K562 (cell line): ENCODE data around the gene EFNA1. TPM values are rescaled to one million over a fixed set of nuclear protein-coding genes. Genes with fewer than 3 reads are reported as not detected.

Source experiments
- CCNT2 ChIP-seq: IDR thresholded peaks from 2 replicates; pipeline ENCODE4 v1.6.1; 2011; ENCODE audit warnings: borderline replicate concordance, low read depth, mild to moderate bottlenecking, moderate library complexity, mixed read lengths, low read length; ENCODE audit not compliant: insufficient read length; ENCODE audit errors: extremely low read depth
- HCFC1 ChIP-seq: IDR thresholded peaks from 2 replicates; pipeline ENCODE4 v1.6.1; 2012; ENCODE audit warnings: low read depth, low read length, improper control_type of control experiment
- KLF6 ChIP-seq: fragments of 250-450 bp; sonication (Bioruptor Pico); IDR thresholded peaks from 2 replicates; pipeline ENCODE4 v1.4.0; 2020; ENCODE audit warnings: mild to moderate bottlenecking, moderate library complexity, borderline replicate concordance
- LCOR ChIP-seq: sonication (generic); formaldehyde crosslinking; IDR thresholded peaks from 2 replicates; pipeline ENCODE4 v1.8.0; 2022; ENCODE audit warnings: mild to moderate bottlenecking, missing genetic modification reagents
- MTA2 ChIP-seq: fragments of 450-650 bp; IDR thresholded peaks from 2 replicates; pipeline ENCODE4 v1.6.1; 2016; ENCODE audit warnings: low read depth
- POLR2B ChIP-seq: fragments of 450-650 bp; IDR thresholded peaks from 2 replicates; pipeline ENCODE4 v1.6.1; 2018; ENCODE audit warnings: low read depth; ENCODE audit not compliant: partially characterized antibody
- POLR2H ChIP-seq: IDR thresholded peaks from 2 replicates; pipeline ENCODE4 v1.6.1; 2016; ENCODE audit warnings: missing genetic modification characterization, low read depth, mild to moderate bottlenecking, control low read depth, missing compliant biosample characterization, moderate library complexity
- polyA plus RNA-seq, 8 experiments: library from polyadenylated mRNA; depleted of rRNA in 4 of 8; stranded (reverse) in 5 of 8; unstranded in 3 of 8; fragments of >200 nt; fragmentation: Nextera tagmentation in 2 of 8; fragmentation: Illumina TruSeq in 1 of 8; extraction: Ambion mirVana in 2 of 8; extraction: Trizol in 1 of 8; gene quantifications; 2 replicates each; pipeline versions ENCODE4 v1.2.1 to v1.2.3, GENCODE V29; 2011 to 2014; ENCODE audit warnings: inconsistent platforms in 1 of 8, missing spikeins in 1 of 8
- total RNA-seq, 7 experiments: library from RNA; depleted of rRNA in 6 of 7; stranded (reverse); fragments of >200 nt in 6 of 7; fragmentation: Illumina TruSeq in 2 of 7; extraction: Trizol in 2 of 7; gene quantifications; 2 replicates each; pipeline versions ENCODE4 v1.2.1 to v1.2.3, GENCODE V29; 2011 to 2021; ENCODE audit warnings: low replicate concordance in 1 of 7
- TF ChIP-seq, protein P1 (sequence below): IDR thresholded peaks from 2 replicates; pipeline ENCODE4 v1.6.1; 2011; ENCODE audit warnings: borderline replicate concordance, low read depth, mild to moderate bottlenecking, moderate library complexity, low read length; ENCODE audit not compliant: insufficient read depth, poor library complexity, severe bottlenecking
- TF ChIP-seq, protein P2 (sequence below), 3 experiments: fragments of 200-800 bp in 1 of 3; fragments of 250-450 bp in 1 of 3; fragments of 450-650 bp in 1 of 3; sonication (Bioruptor Pico) in 1 of 3; sonication (Bioruptor generic) in 1 of 3; formaldehyde crosslinking in 1 of 3; IDR thresholded peaks; 2 replicates each; pipeline versions ENCODE4 v1.6.1 to v1.8.0; 2016 to 2022; ENCODE audit warnings: mild to moderate bottlenecking in 2 of 3, missing genetic modification characterization in 2 of 3, missing compliant biosample characterization in 1 of 3, moderate library complexity in 1 of 3
- TF ChIP-seq, protein P3 (sequence below): fragments of 450-650 bp; formaldehyde crosslinking; IDR thresholded peaks from 2 replicates; pipeline ENCODE4 v1.4.0; 2020; ENCODE audit warnings: mild to moderate bottlenecking
- TF ChIP-seq, protein P4 (sequence below), 2 experiments: fragments of 450-650 bp; IDR thresholded peaks; 2 replicates each; pipeline ENCODE4 v1.6.1; 2016
- TF ChIP-seq, protein P5 (sequence below): fragments of 450-650 bp; formaldehyde crosslinking; IDR thresholded peaks from 2 replicates; pipeline ENCODE4 v1.4.0; 2020; ENCODE audit warnings: mild to moderate bottlenecking, moderate library complexity

The EFNA1 gene
- total and polyA plus RNA-seq, 9 of the 15 experiments (the other 6 are each of a cell fraction or from before 2014, with no cell fraction given), result 2.1 to 9.3 (median 3.0) TPM

DNA sequence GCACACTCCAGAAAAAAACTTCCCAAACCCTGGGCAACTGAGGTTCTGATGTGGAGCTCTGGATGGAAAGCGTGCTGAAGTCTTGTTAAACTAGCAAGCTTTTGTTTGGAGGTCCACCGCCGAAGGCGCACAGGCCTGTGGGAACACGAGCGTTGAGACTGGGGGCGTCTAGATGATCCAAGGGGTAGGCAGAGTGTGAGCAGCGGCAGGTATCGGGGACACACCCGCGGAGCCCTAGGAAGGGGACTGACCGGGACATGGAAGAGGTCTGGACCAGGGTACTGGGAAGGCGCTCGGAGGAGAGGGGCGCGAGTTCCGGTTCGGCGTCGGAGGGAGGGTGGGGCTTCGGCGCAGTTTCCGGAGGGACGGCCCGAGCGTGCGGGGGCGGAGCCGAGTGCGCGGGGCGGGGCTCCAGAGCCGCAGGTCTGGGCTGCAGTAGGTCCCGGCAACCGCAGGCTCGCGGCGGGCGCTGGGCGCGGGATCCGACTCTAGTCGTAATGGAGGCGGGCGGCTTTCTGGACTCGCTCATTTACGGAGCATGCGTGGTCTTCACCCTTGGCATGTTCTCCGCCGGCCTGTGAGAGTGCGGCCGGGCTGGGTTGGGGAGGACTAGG lies 7.8 kb downstream of the EFNA1 start, which contains the start of gene SLC50A1 (continued):
- TF ChIP-seq, protein P1, sequence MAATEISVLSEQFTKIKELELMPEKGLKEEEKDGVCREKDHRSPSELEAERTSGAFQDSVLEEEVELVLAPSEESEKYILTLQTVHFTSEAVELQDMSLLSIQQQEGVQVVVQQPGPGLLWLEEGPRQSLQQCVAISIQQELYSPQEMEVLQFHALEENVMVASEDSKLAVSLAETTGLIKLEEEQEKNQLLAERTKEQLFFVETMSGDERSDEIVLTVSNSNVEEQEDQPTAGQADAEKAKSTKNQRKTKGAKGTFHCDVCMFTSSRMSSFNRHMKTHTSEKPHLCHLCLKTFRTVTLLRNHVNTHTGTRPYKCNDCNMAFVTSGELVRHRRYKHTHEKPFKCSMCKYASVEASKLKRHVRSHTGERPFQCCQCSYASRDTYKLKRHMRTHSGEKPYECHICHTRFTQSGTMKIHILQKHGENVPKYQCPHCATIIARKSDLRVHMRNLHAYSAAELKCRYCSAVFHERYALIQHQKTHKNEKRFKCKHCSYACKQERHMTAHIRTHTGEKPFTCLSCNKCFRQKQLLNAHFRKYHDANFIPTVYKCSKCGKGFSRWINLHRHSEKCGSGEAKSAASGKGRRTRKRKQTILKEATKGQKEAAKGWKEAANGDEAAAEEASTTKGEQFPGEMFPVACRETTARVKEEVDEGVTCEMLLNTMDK, result peak; percentile 18
- TF ChIP-seq, protein P2, sequence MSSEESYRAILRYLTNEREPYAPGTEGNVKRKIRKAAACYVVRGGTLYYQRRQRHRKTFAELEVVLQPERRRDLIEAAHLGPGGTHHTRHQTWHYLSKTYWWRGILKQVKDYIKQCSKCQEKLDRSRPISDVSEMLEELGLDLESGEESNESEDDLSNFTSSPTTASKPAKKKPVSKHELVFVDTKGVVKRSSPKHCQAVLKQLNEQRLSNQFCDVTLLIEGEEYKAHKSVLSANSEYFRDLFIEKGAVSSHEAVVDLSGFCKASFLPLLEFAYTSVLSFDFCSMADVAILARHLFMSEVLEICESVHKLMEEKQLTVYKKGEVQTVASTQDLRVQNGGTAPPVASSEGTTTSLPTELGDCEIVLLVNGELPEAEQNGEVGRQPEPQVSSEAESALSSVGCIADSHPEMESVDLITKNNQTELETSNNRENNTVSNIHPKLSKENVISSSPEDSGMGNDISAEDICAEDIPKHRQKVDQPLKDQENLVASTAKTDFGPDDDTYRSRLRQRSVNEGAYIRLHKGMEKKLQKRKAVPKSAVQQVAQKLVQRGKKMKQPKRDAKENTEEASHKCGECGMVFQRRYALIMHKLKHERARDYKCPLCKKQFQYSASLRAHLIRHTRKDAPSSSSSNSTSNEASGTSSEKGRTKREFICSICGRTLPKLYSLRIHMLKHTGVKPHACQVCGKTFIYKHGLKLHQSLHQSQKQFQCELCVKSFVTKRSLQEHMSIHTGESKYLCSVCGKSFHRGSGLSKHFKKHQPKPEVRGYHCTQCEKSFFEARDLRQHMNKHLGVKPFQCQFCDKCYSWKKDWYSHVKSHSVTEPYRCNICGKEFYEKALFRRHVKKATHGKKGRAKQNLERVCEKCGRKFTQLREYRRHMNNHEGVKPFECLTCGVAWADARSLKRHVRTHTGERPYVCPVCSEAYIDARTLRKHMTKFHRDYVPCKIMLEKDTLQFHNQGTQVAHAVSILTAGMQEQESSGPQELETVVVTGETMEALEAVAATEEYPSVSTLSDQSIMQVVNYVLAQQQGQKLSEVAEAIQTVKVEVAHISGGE (CRISPR knock-in tag; IDR thresholded peaks at IDR 0.05), result peak in 2 of 3 experiments; percentile 22 to 87; a peak in 2 of 6 replicates
- TF ChIP-seq, protein P3, sequence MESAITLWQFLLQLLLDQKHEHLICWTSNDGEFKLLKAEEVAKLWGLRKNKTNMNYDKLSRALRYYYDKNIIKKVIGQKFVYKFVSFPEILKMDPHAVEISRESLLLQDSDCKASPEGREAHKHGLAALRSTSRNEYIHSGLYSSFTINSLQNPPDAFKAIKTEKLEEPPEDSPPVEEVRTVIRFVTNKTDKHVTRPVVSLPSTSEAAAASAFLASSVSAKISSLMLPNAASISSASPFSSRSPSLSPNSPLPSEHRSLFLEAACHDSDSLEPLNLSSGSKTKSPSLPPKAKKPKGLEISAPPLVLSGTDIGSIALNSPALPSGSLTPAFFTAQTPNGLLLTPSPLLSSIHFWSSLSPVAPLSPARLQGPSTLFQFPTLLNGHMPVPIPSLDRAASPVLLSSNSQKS (CRISPR knock-in tag), result no peak
- peak; percentile 86 for TF ChIP-seq POLR2H (tag)
- TF ChIP-seq POLR2B, result peak; percentile 91
- TF ChIP-seq CCNT2, result peak; percentile 74
- TF ChIP-seq, protein P4, sequence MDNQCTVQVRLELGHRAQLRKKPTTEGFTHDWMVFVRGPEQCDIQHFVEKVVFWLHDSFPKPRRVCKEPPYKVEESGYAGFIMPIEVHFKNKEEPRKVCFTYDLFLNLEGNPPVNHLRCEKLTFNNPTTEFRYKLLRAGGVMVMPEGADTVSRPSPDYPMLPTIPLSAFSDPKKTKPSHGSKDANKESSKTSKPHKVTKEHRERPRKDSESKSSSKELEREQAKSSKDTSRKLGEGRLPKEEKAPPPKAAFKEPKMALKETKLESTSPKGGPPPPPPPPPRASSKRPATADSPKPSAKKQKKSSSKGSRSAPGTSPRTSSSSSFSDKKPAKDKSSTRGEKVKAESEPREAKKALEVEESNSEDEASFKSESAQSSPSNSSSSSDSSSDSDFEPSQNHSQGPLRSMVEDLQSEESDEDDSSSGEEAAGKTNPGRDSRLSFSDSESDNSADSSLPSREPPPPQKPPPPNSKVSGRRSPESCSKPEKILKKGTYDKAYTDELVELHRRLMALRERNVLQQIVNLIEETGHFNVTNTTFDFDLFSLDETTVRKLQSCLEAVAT (IDR thresholded peaks at IDR 0.05), result no peak
- TF ChIP-seq, protein P5, sequence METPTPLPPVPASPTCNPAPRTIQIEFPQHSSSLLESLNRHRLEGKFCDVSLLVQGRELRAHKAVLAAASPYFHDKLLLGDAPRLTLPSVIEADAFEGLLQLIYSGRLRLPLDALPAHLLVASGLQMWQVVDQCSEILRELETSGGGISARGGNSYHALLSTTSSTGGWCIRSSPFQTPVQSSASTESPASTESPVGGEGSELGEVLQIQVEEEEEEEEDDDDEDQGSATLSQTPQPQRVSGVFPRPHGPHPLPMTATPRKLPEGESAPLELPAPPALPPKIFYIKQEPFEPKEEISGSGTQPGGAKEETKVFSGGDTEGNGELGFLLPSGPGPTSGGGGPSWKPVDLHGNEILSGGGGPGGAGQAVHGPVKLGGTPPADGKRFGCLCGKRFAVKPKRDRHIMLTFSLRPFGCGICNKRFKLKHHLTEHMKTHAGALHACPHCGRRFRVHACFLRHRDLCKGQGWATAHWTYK, result peak; percentile 14; the same call in 1 of the 2 replicates
- TF ChIP-seq HCFC1, result peak; percentile 38; the same call in 1 of the 2 replicates
- 0 out of 2 replicates have a peak, but pooled peaks have one; percentile 66 for TF ChIP-seq LCOR
- 0 out of 2 replicates have a peak, but pooled peaks have one; percentile 2 for TF ChIP-seq MTA2
- no peak for TF ChIP-seq KLF6 (CRISPR knock-in tag)
